Ovary (tissue), 9 donors: ENCODE results near the gene DNAJC18. TPM values are rescaled to one million over a fixed set of nuclear protein-coding genes. Genes with fewer than 3 reads are reported as not detected.

ENCODE experiments used
- DNase-seq, 5 donors: peaks; one replicate each; pipeline ENCODE4 v3.0.0-alpha.2; 2019 to 2020
- H3K27ac ChIP-seq, 2 donors: fragments of 200-600 bp; one replicate each; pipeline versions ENCODE4 v1.5.1 to v1.8.0; 2019 to 2022
- H3K27me3 ChIP-seq: fragments of 200-600 bp; one replicate; pipeline ENCODE4 v1.8.0; 2022
- H3K36me3 ChIP-seq: fragments of 200-600 bp; sonication (generic); one replicate; pipeline ENCODE4 v1.5.1; 2019
- H3K4me1 ChIP-seq: one replicate; pipeline ENCODE4 v1.8.1; 2013; ENCODE audit warnings: mild to moderate bottlenecking, moderate library complexity; ENCODE audit not compliant: insufficient read depth
- H3K4me3 ChIP-seq: fragments of 200-600 bp; sonication (generic); one replicate; pipeline ENCODE4 v1.5.1; 2017
- H3K9me3 ChIP-seq, 2 donors: fragments of 200-600 bp in 1 of 2; sonication (generic) in 1 of 2; one replicate each; pipeline versions ENCODE4 v1.5.1 to v1.8.1; 2013 to 2019; ENCODE audit warnings: mild to moderate bottlenecking in 1 of 2, moderate library complexity in 1 of 2
- CTCF ChIP-seq, 3 donors: fragments of 450-650 bp in 2 of 3; fragments of 200-600 bp in 1 of 3; IDR thresholded peaks; one replicate each; pipeline versions ENCODE4 v1.5.1 to v1.8.0; 2016 to 2022; ENCODE audit warnings: antibody characterized with exemption in 3 of 3, mild to moderate bottlenecking in 1 of 3
- EP300 ChIP-seq: sonication (generic); formaldehyde crosslinking; IDR thresholded peaks from one replicate; pipeline ENCODE4 v1.6.1; 2017; ENCODE audit warnings: antibody characterized with exemption
- POLR2A ChIP-seq: fragments of 450-650 bp; IDR thresholded peaks from one replicate; pipeline ENCODE4 v1.6.1; 2017; ENCODE audit warnings: antibody characterized with exemption, mild to moderate bottlenecking, moderate library complexity
- whole genome bisulfite sequencing, 3 donors: extraction: QIAGEN DNeasy Blood & Tissue Kit in 1 of 3; methylation state at CpG; one replicate each; pipeline versions ENCODE4 v1.1.5 to v1.1.7; 2013 to 2017; 5-methylcytosine and 5-hydroxymethylcytosine counted together
- intact Hi-C, 4 donors: fragments of 100-400 bp; cut with DNase I; formaldehyde crosslinking; loops; one replicate each; pipeline versions ENCODE4 v1.11.0 to v1.15.1; 2022 to 2023
- polyA plus RNA-seq, 2 donors: library from polyadenylated mRNA; stranded (reverse); fragments of 200-250 nt in 1 of 2; fragments of 350-450 nt in 1 of 2; fragmentation: Illumina TruSeq in 1 of 2; extraction: RNeasy Lipid Tissue Mini Kit (QIAGEN cat#74804) in 1 of 2; gene quantifications; one replicate each; pipeline ENCODE4 v1.2.3, GENCODE V29; 2013 to 2014
- total RNA-seq, 7 donors: library from RNA; depleted of rRNA in 2 of 7; stranded (reverse); fragments of >200 nt in 2 of 7; fragmentation: NEBNext Ultra II Directional in 3 of 7; extraction: Animal tissue kit (Norgen Biotek cat#: 25700) in 3 of 7; gene quantifications; one replicate each; pipeline versions ENCODE4 v1.1.0 to v1.2.4, GENCODE V29; 2016 to 2023
- donor health status: DM: no; HTN: no; CAD: no; lungs with moderate emphysema.
- donor health status: DM: no; HTN: no; CAD: no.
- donor health status: Bipolar disorder and iron deficiency.
- donor health status: DM: yes; HTN: yes; CAD: no.
- donor health status: DM: no; HTN: no; CAD: no.
- donor health status: DM: yes; HTN: yes; CAD: no.

The DNAJC18 gene
- total and polyA plus RNA-seq, 9 donors: 5.2 to 35.6 (median 22.4) TPM

- Histone ChIP-seq H3K27ac (peak overlapping the region in 1 of 2 donors; percentile 94), H3K4me3 (peak overlapping the region; percentile 52), H3K4me1 (no peaks in the 10 kb centered on the region), H3K27me3 (no peaks in the 10 kb centered on the region), H3K36me3 (no peaks in the 10 kb centered on the region), H3K9me3 (no peaks in the 10 kb centered on the region)
- WGBS, 3 donors: 11 to 15% (median 11%) methylated on average over 7 of the region's 7 CpGs
- no peak for DNase-seq
- intact Hi-C loops: no loop called here
- TF ChIP-seq POLR2A: no peak
- no peak for TF ChIP-seq CTCF (IDR thresholded peaks at IDR 0.05)
- no peak for TF ChIP-seq EP300
These were observed 35.9 kb downstream of the DNAJC18 start for GRCh38 chr5:139403418-139403786.

GRCh38 chr5:139402561-139403158 lies 36.7 kb downstream of the DNAJC18 start:
- TF ChIP-seq CTCF (IDR thresholded peaks at IDR 0.05) (no peak), EP300 (no peak), POLR2A (no peak)
- H3K27me3 ChIP-seq: no peaks in the 10 kb centered on the region
- H3K36me3 ChIP-seq: no peaks in the 10 kb centered on the region
- H3K9me3 ChIP-seq: no peaks in the 10 kb centered on the region
- H3K27ac ChIP-seq: no peak overlapping the region
- 73 to 76% (median 75%) methylated on average over 7 of the region's 7 CpGs for WGBS, 3 donors
- no peak for DNase-seq
- intact Hi-C loops: no loop called here
- H3K4me1 ChIP-seq: no peaks in the 10 kb centered on the region
- no peak overlapping the region for H3K4me3 ChIP-seq

GRCh38 chr5:139401546-139401945 lies 37.8 kb downstream of the DNAJC18 start:
- DNase-seq: no peak
- TF ChIP-seq EP300 (no peak), POLR2A (no peak), CTCF (IDR thresholded peaks at IDR 0.05) (no peak)
- WGBS, 3 donors: 93 to 94% (median 94%) methylated on average over 10 of the region's 10 CpGs
- no peak overlapping the region for H3K27ac ChIP-seq
- H3K36me3 ChIP-seq: no peaks in the 10 kb centered on the region
- H3K4me3 ChIP-seq: no peak overlapping the region
- H3K4me1 ChIP-seq: no peaks in the 10 kb centered on the region
- no peaks in the 10 kb centered on the region for H3K27me3 ChIP-seq
- intact Hi-C loops: no loop called here
- no peaks in the 10 kb centered on the region for H3K9me3 ChIP-seq

- peaks cover 4% of the 10 kb centered on the region for H3K4me1 ChIP-seq
- no peaks in the 10 kb centered on the region for H3K9me3 ChIP-seq
- H3K27ac ChIP-seq: no peak overlapping the region
- H3K4me3 ChIP-seq: no peak overlapping the region
- TF ChIP-seq CTCF (IDR thresholded peaks at IDR 0.05) (no peak), POLR2A (no peak), EP300 (no peak)
- H3K36me3 ChIP-seq: no peaks in the 10 kb centered on the region
- no peak for DNase-seq
- H3K27me3 ChIP-seq: peaks cover 4% of the 10 kb centered on the region
- 87 to 90% (median 88%) methylated on average over 6 of the region's 6 CpGs for WGBS, 3 donors
- intact Hi-C loops: no loop called here
These were observed 39.7 kb downstream of the DNAJC18 start for GRCh38 chr5:139399501-139400121.
